GM10266 (cell line): Measurements from ENCODE around the gene SERPINA6.

Experiments used
- DNase-seq: peaks from one replicate; pipeline ENCODE4 v3.0.0; 2012; ENCODE audit errors: extremely low spot score
- CTCF ChIP-seq: IDR thresholded peaks from 2 replicates; pipeline ENCODE4 v1.5.1; 2012; ENCODE audit warnings: mild to moderate bottlenecking, low read depth; ENCODE audit not compliant: control insufficient read depth, insufficient read depth; ENCODE audit errors: missing control alignments

Gene SERPINA6

GRCh38 chr14:94342334-94342934, 19.3 kb upstream of the SERPINA6 start:
- TF ChIP-seq CTCF, result no peak
- no peak for DNase-seq

GRCh38 chr14:94341656-94342333, 18.7 kb upstream of the SERPINA6 start:
- DNase-seq, result no peak
- no peak for TF ChIP-seq CTCF

DNA sequence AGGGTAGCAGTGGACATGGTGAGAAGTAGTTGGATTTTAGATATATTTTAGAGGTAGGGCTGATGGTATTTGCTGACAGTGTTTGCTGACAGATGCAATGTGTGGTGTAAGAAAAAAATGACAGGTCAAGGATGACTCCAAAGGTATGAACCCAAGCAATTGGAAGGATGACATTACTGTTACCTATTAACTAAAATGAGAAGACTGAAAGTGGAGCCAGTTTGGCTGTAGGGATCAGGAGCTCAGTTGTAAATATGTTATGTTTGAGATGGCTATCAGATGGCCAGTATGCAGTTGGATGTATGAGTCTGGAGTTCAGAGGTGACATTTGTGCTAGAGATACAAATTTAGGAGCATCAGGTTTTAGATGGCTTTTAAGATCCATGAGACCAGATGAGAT, 17.4 kb upstream of the SERPINA6 start:
- TF ChIP-seq CTCF, result no peak
- DNase-seq, result no peak

GRCh38 chr14:94338023-94338422, 14.9 kb upstream of the SERPINA6 start:
- no peak for TF ChIP-seq CTCF
- DNase-seq, result no peak

GRCh38 chr14:94337274-94337673, 14.1 kb upstream of the SERPINA6 start:
- DNase-seq, result no peak
- no peak for TF ChIP-seq CTCF

DNA sequence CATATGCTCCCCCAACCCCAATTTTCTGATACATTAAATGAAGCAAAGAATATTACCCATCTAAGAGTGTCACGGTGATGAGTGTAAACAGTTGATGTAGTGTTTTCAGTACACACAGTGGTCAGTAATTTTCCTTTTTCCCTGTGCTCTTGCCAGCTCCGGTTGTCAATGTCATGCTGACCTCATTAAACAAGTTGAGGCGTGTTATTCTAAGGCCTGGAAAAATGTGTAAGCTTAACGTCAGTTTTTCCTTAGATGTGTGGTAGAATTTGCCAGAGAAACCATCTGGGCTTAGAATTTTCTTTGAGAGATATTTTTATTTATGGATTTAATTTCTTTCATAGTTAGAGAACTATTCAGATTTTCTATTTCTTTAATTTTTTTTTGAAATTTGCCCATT, 11.7 kb upstream of the SERPINA6 start:
- no peak for DNase-seq

More for the DNA sequence above, 11.7 kb upstream of the SERPINA6 start:
- no peak for TF ChIP-seq CTCF
